ENCODE data around the gene UBE2I.

DNA sequence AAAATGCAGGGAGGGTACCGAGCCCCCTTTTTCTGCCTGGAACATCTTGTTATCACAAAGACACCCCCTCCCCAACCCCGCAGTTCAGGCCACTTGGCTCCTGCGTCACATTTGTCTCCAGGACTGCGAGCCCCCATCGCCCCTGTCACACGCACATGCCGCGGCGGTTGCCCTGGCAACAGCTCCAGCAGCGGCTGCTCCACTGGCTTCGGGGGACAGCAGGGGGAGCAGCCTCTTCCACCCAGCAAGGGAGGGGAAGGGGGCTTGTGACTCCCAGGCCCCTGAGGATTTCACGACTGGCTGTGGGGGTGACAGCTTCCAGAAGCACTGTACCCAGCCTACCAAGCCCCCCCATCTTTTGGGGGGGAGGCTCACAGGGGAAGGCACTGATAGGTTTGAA, 26.6 kb downstream of the UBE2I start:
- TF ChIP-seq, protein P1, sequence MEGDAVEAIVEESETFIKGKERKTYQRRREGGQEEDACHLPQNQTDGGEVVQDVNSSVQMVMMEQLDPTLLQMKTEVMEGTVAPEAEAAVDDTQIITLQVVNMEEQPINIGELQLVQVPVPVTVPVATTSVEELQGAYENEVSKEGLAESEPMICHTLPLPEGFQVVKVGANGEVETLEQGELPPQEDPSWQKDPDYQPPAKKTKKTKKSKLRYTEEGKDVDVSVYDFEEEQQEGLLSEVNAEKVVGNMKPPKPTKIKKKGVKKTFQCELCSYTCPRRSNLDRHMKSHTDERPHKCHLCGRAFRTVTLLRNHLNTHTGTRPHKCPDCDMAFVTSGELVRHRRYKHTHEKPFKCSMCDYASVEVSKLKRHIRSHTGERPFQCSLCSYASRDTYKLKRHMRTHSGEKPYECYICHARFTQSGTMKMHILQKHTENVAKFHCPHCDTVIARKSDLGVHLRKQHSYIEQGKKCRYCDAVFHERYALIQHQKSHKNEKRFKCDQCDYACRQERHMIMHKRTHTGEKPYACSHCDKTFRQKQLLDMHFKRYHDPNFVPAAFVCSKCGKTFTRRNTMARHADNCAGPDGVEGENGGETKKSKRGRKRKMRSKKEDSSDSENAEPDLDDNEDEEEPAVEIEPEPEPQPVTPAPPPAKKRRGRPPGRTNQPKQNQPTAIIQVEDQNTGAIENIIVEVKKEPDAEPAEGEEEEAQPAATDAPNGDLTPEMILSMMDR (conservative IDR thresholded peaks at IDR 0.05; ENCODE audit: low read depth, low read length) = 0 out of 2 replicates have a peak, but pooled peaks have one; percentile 17
- no peak for TF ChIP-seq EZH2 (IDR thresholded peaks at IDR 0.05; ENCODE audit: borderline replicate concordance, low read depth, low read length, poor library complexity, severe bottlenecking)

Measured in A673 (cell line).